Mammary epithelial cell (primary cell): ENCODE data around the gene MLXIP.

Experiments
- CTCF ChIP-seq, 2 donors: IDR thresholded peaks in 1 of 2; conservative IDR thresholded peaks in 1 of 2; 2 replicates each; pipeline ENCODE4 v1.5.1; 2011 to 2012; ENCODE audit warnings: inconsistent platforms in 2 of 2, low read length in 2 of 2, mild to moderate bottlenecking in 2 of 2, control low read depth in 1 of 2, low read depth in 1 of 2; ENCODE audit not compliant: insufficient read depth in 1 of 2; ENCODE audit errors: extremely low read depth in 1 of 2
- EZH2 ChIP-seq: IDR thresholded peaks from 2 replicates; pipeline ENCODE4 v1.6.1; 2012; ENCODE audit warnings: low read length, inconsistent platforms, borderline replicate concordance

- TF ChIP-seq CTCF (conservative IDR thresholded peaks at IDR 0.05 in 1 of 2, IDR thresholded peaks at IDR 0.05 in 1 of 2; ENCODE audit: extremely low read depth in 1 of 2, insufficient read depth in 1 of 2, low read depth in 1 of 2, low read length in 2 of 2): no peak
- TF ChIP-seq EZH2: no peak
Observed at GRCh38 chr12:122096014-122096413, 17.5 kb downstream of the MLXIP start.
